Measurements from ENCODE around the gene ADAMTS17.

ADAMTS17 gene

GRCh38 chr15:100235030-100235617 lies 106.7 kb downstream of the ADAMTS17 start:
- Histone ChIP-seq H3K4me1 (ENCODE audit: control insufficient read depth, low read length) (no peaks in the 10 kb centered on the region), H4K20me1 (ENCODE audit: control insufficient read depth, insufficient read depth, low read depth, low read length) (no peaks in the 10 kb centered on the region), H3K36me3 (ENCODE audit: control insufficient read depth, low read length) (no peaks in the 10 kb centered on the region), H3K9me2 (replicated peaks; ENCODE audit: control insufficient read depth, low read length) (no peaks in the 10 kb centered on the region), H3K79me2 (ENCODE audit: control insufficient read depth, low read length) (no peaks in the 10 kb centered on the region), H3K27me3 (ENCODE audit: control insufficient read depth, low read length) (no peaks in the 10 kb centered on the region), H3K9me3 (ENCODE audit: control insufficient read depth, insufficient read depth, low read length) (no peaks in the 10 kb centered on the region), H3F3A (ENCODE audit: control insufficient read depth, insufficient read depth) (no peaks in the 10 kb centered on the region), H3K4me3 (ENCODE audit: low read length) (no peak overlapping the region), H3K4me2 (ENCODE audit: low read length) (no peak overlapping the region), H3K27ac (ENCODE audit: low read depth, low read length) (no peak overlapping the region)
- TF ChIP-seq CTCF (IDR thresholded peaks at IDR 0.05; ENCODE audit: low read depth, low read length, poor library complexity, severe bottlenecking) (no peak), EZH2phosphoT487 (IDR thresholded peaks at IDR 0.05; ENCODE audit: borderline replicate concordance, low read length) (no peak)

GRCh38 chr15:100234158-100235029 lies 107.4 kb downstream of the ADAMTS17 start:
- Histone ChIP-seq H3K27ac (ENCODE audit: low read depth, low read length) (no peak overlapping the region), H3K27me3 (ENCODE audit: control insufficient read depth, low read length) (no peaks in the 10 kb centered on the region), H3K36me3 (ENCODE audit: control insufficient read depth, low read length) (no peaks in the 10 kb centered on the region), H3K9me3 (ENCODE audit: control insufficient read depth, insufficient read depth, low read length) (no peaks in the 10 kb centered on the region), H4K20me1 (ENCODE audit: control insufficient read depth, insufficient read depth, low read depth, low read length) (no peaks in the 10 kb centered on the region), H3K9me2 (replicated peaks; ENCODE audit: control insufficient read depth, low read length) (no peaks in the 10 kb centered on the region), H3K4me3 (ENCODE audit: low read length) (no peak overlapping the region), H3K4me2 (ENCODE audit: low read length) (no peak overlapping the region), H3F3A (ENCODE audit: control insufficient read depth, insufficient read depth) (no peaks in the 10 kb centered on the region), H3K79me2 (ENCODE audit: control insufficient read depth, low read length) (no peaks in the 10 kb centered on the region), H3K4me1 (ENCODE audit: control insufficient read depth, low read length) (no peaks in the 10 kb centered on the region)
- TF ChIP-seq CTCF (IDR thresholded peaks at IDR 0.05; ENCODE audit: low read depth, low read length, poor library complexity, severe bottlenecking) (no peak), EZH2phosphoT487 (IDR thresholded peaks at IDR 0.05; ENCODE audit: borderline replicate concordance, low read length) (no peak)

GRCh38 chr15:100230784-100231183 lies 111.0 kb downstream of the ADAMTS17 start:
- H3K4me3 ChIP-seq (ENCODE audit: low read length): no peak overlapping the region
- no peak overlapping the region for H3K27ac ChIP-seq (ENCODE audit: low read depth, low read length)
- no peaks in the 10 kb centered on the region for H3K79me2 ChIP-seq (ENCODE audit: control insufficient read depth, low read length)
- TF ChIP-seq EZH2phosphoT487 (IDR thresholded peaks at IDR 0.05; ENCODE audit: borderline replicate concordance, low read length): no peak
- no peak for TF ChIP-seq CTCF (IDR thresholded peaks at IDR 0.05; ENCODE audit: low read depth, low read length, poor library complexity, severe bottlenecking)
- H3F3A ChIP-seq (ENCODE audit: control insufficient read depth, insufficient read depth): no peaks in the 10 kb centered on the region
- no peaks in the 10 kb centered on the region for H3K4me1 ChIP-seq (ENCODE audit: control insufficient read depth, low read length)
- no peaks in the 10 kb centered on the region for H3K27me3 ChIP-seq (ENCODE audit: control insufficient read depth, low read length)
- no peak overlapping the region for H3K4me2 ChIP-seq (ENCODE audit: low read length)
- no peaks in the 10 kb centered on the region for H4K20me1 ChIP-seq (ENCODE audit: control insufficient read depth, insufficient read depth, low read depth, low read length)
- no peaks in the 10 kb centered on the region for H3K9me2 ChIP-seq (replicated peaks; ENCODE audit: control insufficient read depth, low read length)
- H3K36me3 ChIP-seq (ENCODE audit: control insufficient read depth, low read length): no peaks in the 10 kb centered on the region
- no peaks in the 10 kb centered on the region for H3K9me3 ChIP-seq (ENCODE audit: control insufficient read depth, insufficient read depth, low read length)

All from DOHH2 (cell line).